DOHH2 (cell line): ENCODE data around the gene OR2G3.

Source experiments
- CTCF ChIP-seq: fragments of 200-600 bp; sonication (generic); IDR thresholded peaks from one replicate; pipeline ENCODE4 v1.5.1; 2014; ENCODE audit warnings: antibody characterized with exemption, mild to moderate bottlenecking, low read depth, low read length; ENCODE audit not compliant: poor library complexity, severe bottlenecking
- EZH2phosphoT487 ChIP-seq: fragments of 200-600 bp; sonication (generic); IDR thresholded peaks from 2 replicates; pipeline ENCODE4 v1.6.1; 2017; ENCODE audit warnings: borderline replicate concordance, mild to moderate bottlenecking, antibody characterized with exemption, low read length, moderate library complexity, mixed read lengths

GRCh38 chr1:247642742-247643141, 37.4 kb downstream of the OR2G3 start:
- TF ChIP-seq EZH2phosphoT487 (no peak), CTCF (no peak)
